GM23338 (cell line): Measurements from ENCODE around the gene DIP2C. TPM values are rescaled to one million over a fixed set of nuclear protein-coding genes. Genes with fewer than 3 reads are reported as not detected.

Experiments
- ATAC-seq: fragments of 200-7000 bp; cut with Tn5 transposase; 3 replicates; pipeline ENCODE4 v1.9.1; 2020
- DNase-seq: peaks from one replicate; pipeline ENCODE4 v3.0.0-alpha.2; 2015; ENCODE audit warnings: low spot score
- H2AFZ ChIP-seq: fragments of 200-600 bp; sonication (generic); 2 replicates; pipeline ENCODE4 v1.8.0; 2016; ENCODE audit warnings: antibody characterized with exemption, mild to moderate bottlenecking, moderate library complexity
- H3F3A ChIP-seq: fragments of 200-600 bp; sonication (generic); replicated peaks from 2 replicates; pipeline ENCODE4 v1.8.0; 2017; ENCODE audit warnings: antibody characterized with exemption, mixed run types, low read depth
- H3K27ac ChIP-seq: fragments of 200-600 bp; sonication (generic); 2 replicates; pipeline ENCODE4 v1.6.1; 2016; ENCODE audit warnings: low read depth
- H3K27me3 ChIP-seq: fragments of 200-600 bp; sonication (generic); 2 replicates; pipeline ENCODE4 v1.8.0; 2016; ENCODE audit warnings: mild to moderate bottlenecking, mixed run types, moderate library complexity; ENCODE audit not compliant: insufficient read depth
- H3K36me3 ChIP-seq: fragments of 200-600 bp; sonication (generic); 2 replicates; pipeline ENCODE4 v1.8.0; 2016; ENCODE audit warnings: mild to moderate bottlenecking; ENCODE audit not compliant: insufficient read depth
- H3K4me1 ChIP-seq: fragments of 200-600 bp; sonication (generic); 2 replicates; pipeline ENCODE4 v1.8.0; 2016; ENCODE audit warnings: mild to moderate bottlenecking, moderate library complexity; ENCODE audit not compliant: insufficient read depth
- H3K4me2 ChIP-seq: fragments of 200-600 bp; sonication (generic); 2 replicates; pipeline ENCODE4 v1.7.1; 2017; ENCODE audit warnings: mixed run types
- H3K4me3 ChIP-seq: fragments of 200-600 bp; sonication (generic); 2 replicates; pipeline ENCODE4 v1.6.1; 2016; ENCODE audit warnings: mixed run types
- H3K79me2 ChIP-seq: fragments of 200-600 bp; sonication (generic); replicated peaks from 2 replicates; pipeline ENCODE4 v1.8.0; 2017; ENCODE audit warnings: mild to moderate bottlenecking; ENCODE audit not compliant: insufficient read depth
- H3K9me2 ChIP-seq: fragments of 200-600 bp; sonication (generic); 2 replicates; pipeline ENCODE4 v1.8.0; 2017; ENCODE audit not compliant: insufficient read depth
- H4K20me1 ChIP-seq: fragments of 200-600 bp; sonication (generic); replicated peaks from 2 replicates; pipeline ENCODE4 v1.8.0; 2017; ENCODE audit warnings: mild to moderate bottlenecking; ENCODE audit not compliant: insufficient read depth
- H3K27ac Mint-ChIP-seq: 2 replicates; pipeline ENCODE4 v1.8.0; 2020; ENCODE audit warnings: inconsistent platforms, mild to moderate bottlenecking, moderate library complexity, mixed read lengths
- H3K27me3 Mint-ChIP-seq: 3 replicates; pipeline ENCODE4 v1.8.0; 2022; ENCODE audit warnings: low read depth, mild to moderate bottlenecking, moderate library complexity, mixed read lengths, inconsistent platforms; ENCODE audit not compliant: insufficient read depth, poor library complexity
- H3K36me3 Mint-ChIP-seq: 3 replicates; pipeline ENCODE4 v1.8.0; 2021; ENCODE audit warnings: low read depth, mild to moderate bottlenecking, inconsistent platforms, moderate library complexity, mixed read lengths
- H3K4me1 Mint-ChIP-seq: 3 replicates; pipeline ENCODE4 v1.8.0; 2020; ENCODE audit warnings: mild to moderate bottlenecking, inconsistent platforms, mixed read lengths
- H3K4me3 Mint-ChIP-seq: 3 replicates; pipeline ENCODE4 v1.8.0; 2021; ENCODE audit warnings: moderate library complexity, mild to moderate bottlenecking, inconsistent platforms, mixed read lengths
- H3K9me3 Mint-ChIP-seq: 3 replicates; pipeline ENCODE4 v1.8.0; 2020; ENCODE audit warnings: moderate library complexity, mild to moderate bottlenecking, inconsistent platforms, mixed read lengths
- CREB1 ChIP-seq: fragments of 250-450 bp; sonication (Bioruptor Pico); IDR thresholded peaks from 2 replicates; pipeline ENCODE4 v1.5.0; 2020; ENCODE audit warnings: low read depth, mild to moderate bottlenecking, moderate library complexity
- CTCF ChIP-seq, 2 experiments: fragments of 200-600 bp in 1 of 2; sonication (generic) in 1 of 2; conservative IDR thresholded peaks; 2 replicates each; pipeline versions ENCODE4 v1.5.1 to v1.6.1; 2016 to 2017; ENCODE audit warnings: antibody characterized with exemption in 2 of 2, low read depth in 2 of 2, mild to moderate bottlenecking in 2 of 2, moderate library complexity in 1 of 2
- EZH2 ChIP-seq: fragments of 200-600 bp; sonication (generic); IDR thresholded peaks from one replicate; pipeline ENCODE4 v1.8.0; 2017; ENCODE audit warnings: antibody characterized with exemption, mild to moderate bottlenecking, low read depth; ENCODE audit not compliant: unreplicated experiment
- EZH2phosphoT487 ChIP-seq: fragments of 200-600 bp; sonication (generic); IDR thresholded peaks from one replicate; pipeline ENCODE4 v1.8.1; 2018; ENCODE audit warnings: antibody characterized with exemption; ENCODE audit not compliant: unreplicated experiment
- JUNB ChIP-seq: IDR thresholded peaks from one replicate; pipeline ENCODE4 v1.6.1; 2016; ENCODE audit warnings: antibody characterized with exemption; ENCODE audit not compliant: unreplicated experiment
- NANOG ChIP-seq: IDR thresholded peaks from 2 replicates; pipeline ENCODE4 v1.6.1; 2016; ENCODE audit warnings: antibody characterized with exemption, borderline replicate concordance
- ZNF114 ChIP-seq: fragments of 250-450 bp; sonication (Bioruptor Pico); IDR thresholded peaks from 2 replicates; pipeline ENCODE4 v1.5.0; 2020; ENCODE audit warnings: mild to moderate bottlenecking, moderate library complexity
- ZNF331 ChIP-seq: fragments of 250-450 bp; sonication (Bioruptor Pico); IDR thresholded peaks from 2 replicates; pipeline ENCODE4 v1.5.0; 2020; ENCODE audit warnings: low read depth, mild to moderate bottlenecking, moderate library complexity
- ZNF462 ChIP-seq: fragments of 250-450 bp; sonication (Bioruptor Pico); IDR thresholded peaks from 2 replicates; pipeline ENCODE4 v1.5.0; 2020; ENCODE audit warnings: mild to moderate bottlenecking, moderate library complexity
- polyA plus RNA-seq: library from polyadenylated mRNA; unstranded; fragments of >200 nt; fragmentation: Nextera tagmentation; extraction: Ambion mirVana; gene quantifications from 2 replicates; pipeline ENCODE4 v1.2.1, GENCODE V29; 2016
- total RNA-seq: library from RNA; depleted of rRNA; stranded (reverse); fragments of >200 nt; shearing (Covaris generic); gene quantifications from 2 replicates; pipeline ENCODE4 v1.2.3, GENCODE V29; 2014
- TF ChIP-seq, protein P1 (sequence below): IDR thresholded peaks from 2 replicates; pipeline ENCODE4 v1.6.1; 2016; ENCODE audit warnings: antibody characterized with exemption
- TF ChIP-seq, protein P2 (sequence below): IDR thresholded peaks from one replicate; pipeline ENCODE4 v1.6.1; 2018; ENCODE audit warnings: antibody characterized with exemption; ENCODE audit not compliant: unreplicated experiment

The DIP2C gene
- total and polyA plus RNA-seq, 2 experiments from 2014 or later: 5.1 to 7.7 TPM

- H3K27ac ChIP-seq: no peak overlapping the region
- H3K4me1 ChIP-seq: no peaks in the 10 kb centered on the region
- ATAC-seq (no peak), DNase-seq (no peak)
- no peaks in the 10 kb centered on the region for H3K36me3 ChIP-seq
- no peaks in the 10 kb centered on the region for H3F3A ChIP-seq
- Mint-ChIP-seq H3K27ac (peak overlapping the region; percentile 35; the same call in 1 of the 2 replicates), H3K27me3 (peaks cover 11% of the 10 kb centered on the region), H3K4me3 (no peak overlapping the region), H3K9me3 (no peaks in the 10 kb centered on the region), H3K4me1 (peaks cover 10% of the 10 kb centered on the region; the same call in 2 of the 3 replicates), H3K36me3 (no peaks in the 10 kb centered on the region)
- H3K27me3 ChIP-seq: no peaks in the 10 kb centered on the region
- TF ChIP-seq ZNF331 (CRISPR knock-in tag) (no peak), JUNB (no peak), ZNF114 (no peak), CTCF (conservative IDR thresholded peaks at IDR 0.05; ENCODE audit: low read depth in 2 of 2) (no peak), ZNF462 (no peak), EZH2phosphoT487 (no peak), NANOG (no peak), CREB1 (CRISPR knock-in tag) (no peak), EZH2 (no peak)
- TF ChIP-seq, protein P1, sequence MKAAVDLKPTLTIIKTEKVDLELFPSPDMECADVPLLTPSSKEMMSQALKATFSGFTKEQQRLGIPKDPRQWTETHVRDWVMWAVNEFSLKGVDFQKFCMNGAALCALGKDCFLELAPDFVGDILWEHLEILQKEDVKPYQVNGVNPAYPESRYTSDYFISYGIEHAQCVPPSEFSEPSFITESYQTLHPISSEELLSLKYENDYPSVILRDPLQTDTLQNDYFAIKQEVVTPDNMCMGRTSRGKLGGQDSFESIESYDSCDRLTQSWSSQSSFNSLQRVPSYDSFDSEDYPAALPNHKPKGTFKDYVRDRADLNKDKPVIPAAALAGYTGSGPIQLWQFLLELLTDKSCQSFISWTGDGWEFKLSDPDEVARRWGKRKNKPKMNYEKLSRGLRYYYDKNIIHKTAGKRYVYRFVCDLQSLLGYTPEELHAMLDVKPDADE: no peak
- TF ChIP-seq, protein P2, sequence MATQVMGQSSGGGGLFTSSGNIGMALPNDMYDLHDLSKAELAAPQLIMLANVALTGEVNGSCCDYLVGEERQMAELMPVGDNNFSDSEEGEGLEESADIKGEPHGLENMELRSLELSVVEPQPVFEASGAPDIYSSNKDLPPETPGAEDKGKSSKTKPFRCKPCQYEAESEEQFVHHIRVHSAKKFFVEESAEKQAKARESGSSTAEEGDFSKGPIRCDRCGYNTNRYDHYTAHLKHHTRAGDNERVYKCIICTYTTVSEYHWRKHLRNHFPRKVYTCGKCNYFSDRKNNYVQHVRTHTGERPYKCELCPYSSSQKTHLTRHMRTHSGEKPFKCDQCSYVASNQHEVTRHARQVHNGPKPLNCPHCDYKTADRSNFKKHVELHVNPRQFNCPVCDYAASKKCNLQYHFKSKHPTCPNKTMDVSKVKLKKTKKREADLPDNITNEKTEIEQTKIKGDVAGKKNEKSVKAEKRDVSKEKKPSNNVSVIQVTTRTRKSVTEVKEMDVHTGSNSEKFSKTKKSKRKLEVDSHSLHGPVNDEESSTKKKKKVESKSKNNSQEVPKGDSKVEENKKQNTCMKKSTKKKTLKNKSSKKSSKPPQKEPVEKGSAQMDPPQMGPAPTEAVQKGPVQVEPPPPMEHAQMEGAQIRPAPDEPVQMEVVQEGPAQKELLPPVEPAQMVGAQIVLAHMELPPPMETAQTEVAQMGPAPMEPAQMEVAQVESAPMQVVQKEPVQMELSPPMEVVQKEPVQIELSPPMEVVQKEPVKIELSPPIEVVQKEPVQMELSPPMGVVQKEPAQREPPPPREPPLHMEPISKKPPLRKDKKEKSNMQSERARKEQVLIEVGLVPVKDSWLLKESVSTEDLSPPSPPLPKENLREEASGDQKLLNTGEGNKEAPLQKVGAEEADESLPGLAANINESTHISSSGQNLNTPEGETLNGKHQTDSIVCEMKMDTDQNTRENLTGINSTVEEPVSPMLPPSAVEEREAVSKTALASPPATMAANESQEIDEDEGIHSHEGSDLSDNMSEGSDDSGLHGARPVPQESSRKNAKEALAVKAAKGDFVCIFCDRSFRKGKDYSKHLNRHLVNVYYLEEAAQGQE: no peak
- H2AFZ ChIP-seq: no peak overlapping the region
- no peaks in the 10 kb centered on the region for H3K9me2 ChIP-seq
- H3K4me3 ChIP-seq: no peak overlapping the region
- H3K79me2 ChIP-seq: peaks cover 23% of the 10 kb centered on the region
- H4K20me1 ChIP-seq: no peaks in the 10 kb centered on the region; the same call in 1 of the 2 replicates
- no peak overlapping the region for H3K4me2 ChIP-seq
Observed at GRCh38 chr10:593016-593415, 96.5 kb downstream of the DIP2C start.
